HUES48 (cell line): Measurements from ENCODE around the gene PRKG1.

ENCODE experiments used
- H3K27ac ChIP-seq: one replicate; pipeline ENCODE4 v1.7.0; 2013; ENCODE audit warnings: low read depth, low read length, inconsistent platforms
- H3K27me3 ChIP-seq: 2 replicates; pipeline ENCODE4 v1.6.1; 2013; ENCODE audit warnings: mild to moderate bottlenecking, low read length; ENCODE audit not compliant: control insufficient read depth, insufficient read depth
- H3K36me3 ChIP-seq: 2 replicates; pipeline ENCODE4 v1.6.1; 2013; ENCODE audit warnings: low read length; ENCODE audit not compliant: control insufficient read depth, insufficient read depth
- H3K4me1 ChIP-seq: 2 replicates; pipeline ENCODE4 v1.6.1; 2013; ENCODE audit warnings: mild to moderate bottlenecking, low read length; ENCODE audit not compliant: control insufficient read depth, insufficient read depth
- H3K4me3 ChIP-seq: 2 replicates; pipeline ENCODE4 v1.5.1; 2013; ENCODE audit warnings: mild to moderate bottlenecking, low read depth, low read length
- H3K9ac ChIP-seq: 2 replicates; pipeline ENCODE4 v1.6.1; 2013; ENCODE audit warnings: mild to moderate bottlenecking, low read depth, low read length, moderate library complexity
- H3K9me3 ChIP-seq: 2 replicates; pipeline ENCODE4 v1.6.1; 2013; ENCODE audit warnings: low read length; ENCODE audit not compliant: control insufficient read depth, insufficient read depth

The PRKG1 gene

GRCh38 chr10:51399840-51400239 is 325.6 kb downstream of the PRKG1 start:
- no peaks in the 10 kb centered on the region for H3K36me3 ChIP-seq
- no peaks in the 10 kb centered on the region for H3K9me3 ChIP-seq
- no peaks in the 10 kb centered on the region for H3K27me3 ChIP-seq
- no peak overlapping the region for H3K4me3 ChIP-seq
- H3K9ac ChIP-seq = no peak overlapping the region
- no peaks in the 10 kb centered on the region for H3K4me1 ChIP-seq
- no peak overlapping the region for H3K27ac ChIP-seq

- H3K9me3 ChIP-seq = no peaks in the 10 kb centered on the region
- H3K27me3 ChIP-seq = no peaks in the 10 kb centered on the region
- no peaks in the 10 kb centered on the region for H3K36me3 ChIP-seq
- H3K4me1 ChIP-seq = no peaks in the 10 kb centered on the region; the same call in 1 of the 2 replicates
- H3K27ac ChIP-seq = no peak overlapping the region
- no peak overlapping the region for H3K4me3 ChIP-seq
- no peak overlapping the region for H3K9ac ChIP-seq
These were observed 326.3 kb downstream of the PRKG1 start for GRCh38 chr10:51400392-51401096.

GRCh38 chr10:51403521-51403920 is 329.2 kb downstream of the PRKG1 start:
- Histone ChIP-seq H3K4me1 (no peaks in the 10 kb centered on the region; the same call in 1 of the 2 replicates), H3K27ac (no peak overlapping the region), H3K4me3 (no peak overlapping the region), H3K9me3 (no peaks in the 10 kb centered on the region), H3K36me3 (no peaks in the 10 kb centered on the region), H3K9ac (no peak overlapping the region), H3K27me3 (no peaks in the 10 kb centered on the region)

GRCh38 chr10:51405580-51406351 is 331.5 kb downstream of the PRKG1 start:
- no peaks in the 10 kb centered on the region for H3K27me3 ChIP-seq
- H3K9ac ChIP-seq = no peak overlapping the region
- H3K4me1 ChIP-seq = no peaks in the 10 kb centered on the region; the same call in 1 of the 2 replicates
- H3K4me3 ChIP-seq = no peak overlapping the region
- no peaks in the 10 kb centered on the region for H3K36me3 ChIP-seq
- H3K9me3 ChIP-seq = no peaks in the 10 kb centered on the region
- no peak overlapping the region for H3K27ac ChIP-seq

GRCh38 chr10:51406581-51406980 is 332.3 kb downstream of the PRKG1 start:
- H3K36me3 ChIP-seq = no peaks in the 10 kb centered on the region
- no peaks in the 10 kb centered on the region; the same call in 1 of the 2 replicates for H3K4me1 ChIP-seq
- H3K9me3 ChIP-seq = no peaks in the 10 kb centered on the region
- no peak overlapping the region for H3K4me3 ChIP-seq
- H3K27ac ChIP-seq = no peak overlapping the region
- H3K9ac ChIP-seq = no peak overlapping the region
- H3K27me3 ChIP-seq = no peaks in the 10 kb centered on the region

- no peaks in the 10 kb centered on the region for H3K27me3 ChIP-seq
- no peaks in the 10 kb centered on the region for H3K36me3 ChIP-seq
- no peak overlapping the region for H3K9ac ChIP-seq
- H3K27ac ChIP-seq = no peak overlapping the region
- no peaks in the 10 kb centered on the region for H3K9me3 ChIP-seq
- no peak overlapping the region for H3K4me3 ChIP-seq
- no peaks in the 10 kb centered on the region for H3K4me1 ChIP-seq
These were observed 342.2 kb downstream of the PRKG1 start for GRCh38 chr10:51416494-51416893.

GRCh38 chr10:51419196-51420093 is 345.2 kb downstream of the PRKG1 start:
- Histone ChIP-seq H3K4me1 (peaks cover 3% of the 10 kb centered on the region; the same call in 1 of the 2 replicates), H3K27me3 (no peaks in the 10 kb centered on the region), H3K9me3 (no peaks in the 10 kb centered on the region), H3K36me3 (no peaks in the 10 kb centered on the region), H3K27ac (no peak overlapping the region), H3K4me3 (no peak overlapping the region), H3K9ac (no peak overlapping the region)

GRCh38 chr10:51421853-51422252 is 347.6 kb downstream of the PRKG1 start:
- no peak overlapping the region for H3K4me3 ChIP-seq
- no peak overlapping the region for H3K27ac ChIP-seq
- no peaks in the 10 kb centered on the region for H3K27me3 ChIP-seq
- peaks cover 3% of the 10 kb centered on the region; the same call in 1 of the 2 replicates for H3K4me1 ChIP-seq
- H3K9me3 ChIP-seq = no peaks in the 10 kb centered on the region
- H3K36me3 ChIP-seq = no peaks in the 10 kb centered on the region
- H3K9ac ChIP-seq = no peak overlapping the region

- Histone ChIP-seq H3K4me1 (peaks cover 3% of the 10 kb centered on the region; the same call in 1 of the 2 replicates), H3K36me3 (no peaks in the 10 kb centered on the region), H3K9ac (no peak overlapping the region), H3K9me3 (no peaks in the 10 kb centered on the region), H3K27ac (no peak overlapping the region), H3K27me3 (no peaks in the 10 kb centered on the region), H3K4me3 (no peak overlapping the region)
These were observed 348.2 kb downstream of the PRKG1 start for GRCh38 chr10:51422311-51423120.

- Histone ChIP-seq H3K4me1 (peaks cover 3% of the 10 kb centered on the region; the same call in 1 of the 2 replicates), H3K4me3 (no peak overlapping the region), H3K9me3 (no peaks in the 10 kb centered on the region), H3K27me3 (no peaks in the 10 kb centered on the region), H3K9ac (no peak overlapping the region), H3K27ac (no peak overlapping the region), H3K36me3 (no peaks in the 10 kb centered on the region)
These were observed 348.8 kb downstream of the PRKG1 start for GRCh38 chr10:51423121-51423452.
